Duodenal mucosa (tissue), 2 donors: ENCODE measurements around the gene GOLGA3.
"Not testable (repeated sequence)": the region's sequence is repeated elsewhere in the genome, so short reads cannot be mapped to it uniquely, and the experiment has no call there.

Experiments used
- H3K27ac ChIP-seq: one replicate; pipeline ENCODE4 v1.7.0; 2013; ENCODE audit warnings: low read depth, low read length
- H3K27me3 ChIP-seq, 2 donors: one replicate each; pipeline ENCODE4 v1.7.0; 2013; ENCODE audit warnings: low read length in 2 of 2, control low read depth in 1 of 2; ENCODE audit not compliant: insufficient read depth in 2 of 2, control insufficient read depth in 1 of 2
- H3K36me3 ChIP-seq, 2 donors: one replicate each; pipeline ENCODE4 v1.7.0; 2013; ENCODE audit warnings: low read length in 2 of 2, control low read depth in 1 of 2; ENCODE audit not compliant: insufficient read depth in 2 of 2, control insufficient read depth in 1 of 2
- H3K4me1 ChIP-seq, 2 donors: one replicate each; pipeline ENCODE4 v1.7.0; 2013; ENCODE audit warnings: low read length in 2 of 2, control low read depth in 1 of 2; ENCODE audit not compliant: insufficient read depth in 2 of 2, control insufficient read depth in 1 of 2
- H3K4me3 ChIP-seq, 2 donors: one replicate each; pipeline ENCODE4 v1.7.0; 2013; ENCODE audit warnings: low read length in 2 of 2, low read depth in 1 of 2
- H3K9ac ChIP-seq, 2 donors: one replicate each; pipeline ENCODE4 v1.7.0; 2013; ENCODE audit warnings: low read length in 2 of 2, low read depth in 1 of 2
- H3K9me3 ChIP-seq, 2 donors: one replicate each; pipeline ENCODE4 v1.7.0; 2013; ENCODE audit warnings: low read length in 2 of 2, control low read depth in 1 of 2; ENCODE audit not compliant: control insufficient read depth in 1 of 2

GOLGA3 gene

DNA sequence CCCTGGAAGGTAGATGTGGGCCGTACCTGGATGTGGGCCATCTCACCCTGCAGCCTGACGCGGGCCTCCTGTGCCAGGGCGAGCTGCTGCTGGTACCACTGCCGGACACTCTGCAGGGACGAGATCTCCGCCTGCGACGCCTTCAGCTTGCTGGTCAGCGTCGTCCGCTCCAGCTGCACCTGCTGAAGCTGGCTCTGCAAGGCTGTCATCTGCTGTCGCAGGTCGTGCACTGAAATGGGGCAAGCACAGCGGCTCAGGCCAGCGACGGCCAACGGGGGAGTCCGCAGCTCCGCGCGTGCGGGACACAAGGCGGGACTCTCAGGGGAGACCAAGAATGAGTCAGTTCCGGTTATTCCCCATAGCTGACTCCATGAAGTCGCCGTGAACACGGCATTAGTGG lies 26.9 kb downstream of the GOLGA3 start:
- Histone ChIP-seq H3K27ac (no peak overlapping the region), H3K4me1 (no peaks in the 10 kb centered on the region), H3K4me3 (no peak overlapping the region)

DNA sequence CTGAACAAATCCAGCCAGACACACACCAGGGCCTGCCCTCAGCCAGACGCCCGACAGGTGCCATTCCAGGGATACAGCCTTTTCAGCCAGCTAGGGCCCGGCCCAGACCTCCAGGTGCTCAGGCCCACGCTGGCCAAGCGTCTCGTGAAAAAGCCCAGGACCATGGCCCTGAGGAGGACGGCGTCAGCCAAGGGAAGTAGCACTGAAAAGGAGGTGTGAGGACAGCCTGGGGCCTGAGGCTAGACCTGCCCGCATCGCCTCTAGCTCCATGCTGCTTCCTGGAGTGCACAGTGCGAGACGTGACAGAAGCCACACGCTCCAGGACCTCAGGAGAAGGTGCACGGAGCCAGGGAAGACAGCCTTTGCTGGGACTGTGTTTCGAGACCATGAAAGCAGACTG lies 29.8 kb downstream of the GOLGA3 start:
- peaks cover 54 to 86% of the 10 kb centered on the region in 2 donors for H3K36me3 ChIP-seq
- H3K27ac ChIP-seq = no peak overlapping the region
- no peak overlapping the region for H3K9ac ChIP-seq
- no peaks in the 10 kb centered on the region for H3K4me1 ChIP-seq
- no peaks in the 10 kb centered on the region for H3K9me3 ChIP-seq
- no peak overlapping the region for H3K4me3 ChIP-seq
- H3K27me3 ChIP-seq = no peaks in the 10 kb centered on the region

More for the DNA sequence above, 26.9 kb downstream of the GOLGA3 start:
- Histone ChIP-seq H3K36me3 (peaks cover 60 to 86% of the 10 kb centered on the region in 2 donors), H3K9ac (no peak overlapping the region), H3K27me3 (no peaks in the 10 kb centered on the region), H3K9me3 (no peaks in the 10 kb centered on the region)

DNA sequence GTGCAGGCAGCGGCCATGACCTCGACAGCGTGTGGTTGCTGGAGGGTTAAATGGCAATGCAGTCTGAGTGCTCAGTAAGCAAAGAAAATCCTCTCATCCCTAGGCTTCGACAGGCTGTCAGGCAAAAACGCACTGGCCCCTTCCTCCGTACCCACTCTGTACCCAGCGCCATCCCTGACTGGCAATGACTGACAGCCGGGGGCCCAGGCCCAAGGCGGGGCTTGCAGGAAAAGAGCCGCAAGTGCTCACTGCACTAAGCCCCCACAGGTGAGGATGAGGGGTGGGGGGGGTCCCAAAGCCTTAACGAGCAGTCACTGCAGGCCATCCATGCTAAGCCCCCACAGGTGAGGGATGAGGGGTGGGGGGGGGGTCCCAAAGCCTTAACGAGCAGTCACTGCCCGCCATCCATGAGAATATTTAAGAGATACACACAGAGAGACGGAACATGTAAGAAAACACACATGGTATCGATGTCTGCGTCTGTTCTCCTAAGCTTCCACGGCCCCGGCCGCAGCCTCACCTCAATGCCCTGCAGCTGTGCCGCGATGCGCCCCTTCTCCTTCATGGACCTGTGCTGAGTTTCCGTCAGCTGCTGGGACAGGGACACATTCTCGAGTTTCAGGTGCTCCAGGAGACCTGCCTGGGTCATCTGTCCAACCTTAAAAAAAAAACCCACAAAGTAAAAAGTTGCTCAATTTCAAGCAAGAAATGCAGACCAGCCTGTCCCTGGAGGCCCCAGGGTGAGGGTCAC lies 30.7 kb downstream of the GOLGA3 start:
- Histone ChIP-seq H3K36me3 (peaks cover 50 to 81% of the 10 kb centered on the region in 2 donors), H3K27ac (no peak overlapping the region), H3K4me3 (no peak overlapping the region), H3K27me3 (no peaks in the 10 kb centered on the region), H3K4me1 (no peaks in the 10 kb centered on the region), H3K9ac (no peak overlapping the region), H3K9me3 (no peaks in the 10 kb centered on the region)

DNA sequence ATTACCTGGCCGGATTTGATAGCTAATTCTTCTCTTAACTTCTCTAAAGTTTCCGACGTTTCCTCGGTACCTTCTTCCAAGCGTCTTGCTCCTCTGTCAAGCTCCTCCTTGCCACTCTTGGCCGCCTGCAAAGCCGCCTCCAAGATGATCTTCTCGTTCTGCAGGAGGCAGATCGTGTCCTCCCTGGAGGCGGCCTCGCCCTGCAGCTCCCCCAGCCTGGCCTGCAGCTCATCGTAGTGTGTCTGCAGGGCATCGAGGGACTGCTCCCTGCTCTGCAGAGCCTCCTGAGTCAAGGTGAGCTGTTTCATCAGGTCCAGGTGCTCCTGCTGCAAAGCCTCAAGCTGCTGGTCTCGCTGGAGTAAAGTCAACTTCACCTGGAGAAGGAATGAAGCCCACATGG lies 32.8 kb downstream of the GOLGA3 start:
- Histone ChIP-seq H3K4me1 (no peaks in the 10 kb centered on the region), H3K27ac (no peak overlapping the region), H3K9ac (no peak overlapping the region), H3K4me3 (no peak overlapping the region), H3K9me3 (no peaks in the 10 kb centered on the region), H3K36me3 (peaks cover 45 to 79% of the 10 kb centered on the region in 2 donors), H3K27me3 (no peaks in the 10 kb centered on the region)

DNA sequence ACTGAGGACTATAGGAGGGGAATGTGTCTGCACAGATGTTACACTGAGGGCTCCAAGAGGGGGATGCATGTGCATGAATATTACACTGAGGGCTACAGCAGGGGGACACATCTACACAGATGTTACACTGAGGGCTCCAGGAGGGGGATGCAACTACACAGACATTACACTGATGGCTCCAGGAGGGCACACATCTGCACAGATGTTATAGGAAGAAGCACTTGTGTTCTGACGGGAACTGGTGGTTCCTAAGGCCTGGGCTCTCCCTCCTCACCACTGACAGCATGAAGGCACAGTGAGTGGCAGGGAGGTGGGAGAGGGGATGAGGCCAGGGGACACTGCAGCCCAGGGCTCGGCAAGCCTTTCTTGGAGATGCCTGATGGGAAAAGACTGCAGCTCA lies 36.7 kb downstream of the GOLGA3 start:
- peaks cover 39 to 65% of the 10 kb centered on the region in 2 donors for H3K36me3 ChIP-seq
- not testable (repeated sequence) for H3K9me3 ChIP-seq, H3K4me1 ChIP-seq, H3K9ac ChIP-seq, H3K4me3 ChIP-seq, H3K27ac ChIP-seq, H3K27me3 ChIP-seq

DNA sequence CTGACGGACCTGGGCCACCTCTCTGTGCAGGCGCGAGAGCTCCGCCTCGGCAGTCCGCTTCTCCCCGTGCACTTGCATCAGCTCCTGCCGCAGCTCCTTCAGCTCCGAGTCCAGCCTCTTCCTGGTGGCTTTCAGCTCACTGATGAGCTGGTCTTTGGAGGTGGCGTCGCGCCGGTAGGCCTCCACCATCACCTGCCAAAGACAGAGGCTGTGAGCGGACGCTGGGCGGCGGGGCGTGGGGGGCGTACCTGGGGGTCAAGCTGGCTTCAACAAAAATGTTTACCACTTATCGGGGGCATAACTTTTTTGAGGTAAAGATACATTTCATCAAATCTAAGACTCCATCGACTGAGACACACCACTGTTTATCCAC lies 39.6 kb downstream of the GOLGA3 start:
- Histone ChIP-seq H3K9me3 (no peaks in the 10 kb centered on the region), H3K4me1 (no peaks in the 10 kb centered on the region), H3K4me3 (no peak overlapping the region), H3K36me3 (peaks cover 47 to 69% of the 10 kb centered on the region in 2 donors), H3K27me3 (no peaks in the 10 kb centered on the region), H3K27ac (no peak overlapping the region), H3K9ac (no peak overlapping the region)

DNA sequence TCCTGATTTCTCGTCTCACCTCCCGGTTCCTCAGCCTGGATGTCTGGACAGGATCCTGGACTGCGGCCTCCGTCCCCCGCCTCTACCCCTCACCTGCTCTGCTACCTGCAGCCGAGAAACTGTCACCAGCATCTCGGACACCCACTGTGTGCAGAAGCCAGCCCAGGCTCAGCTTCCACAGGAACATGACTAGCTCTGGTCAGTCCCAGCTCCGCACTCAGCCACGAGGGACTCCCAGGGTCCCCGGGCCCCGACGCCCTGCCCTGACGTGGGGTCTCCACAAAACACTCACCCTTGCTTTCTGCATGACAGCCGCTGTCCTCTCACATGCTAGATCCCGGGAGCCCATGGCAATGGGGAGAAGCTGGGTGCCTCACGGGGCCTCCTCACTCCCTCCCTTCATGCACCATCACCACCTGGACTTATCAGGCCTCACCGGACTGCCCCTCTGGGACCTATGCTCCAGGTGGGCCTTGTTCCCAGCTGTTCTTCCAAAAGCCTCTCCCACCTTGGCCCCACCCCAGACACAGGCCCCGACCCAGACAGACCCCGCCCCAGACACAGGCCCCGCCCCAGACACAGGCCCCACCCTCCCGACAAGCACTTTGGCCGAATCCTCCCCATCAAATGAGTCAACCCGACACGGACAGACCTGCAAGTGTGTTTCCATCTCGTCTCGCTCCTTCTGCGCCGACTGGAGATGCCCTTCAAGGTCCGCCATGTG lies 40.1 kb downstream of the GOLGA3 start:
- Histone ChIP-seq H3K9ac (no peak overlapping the region), H3K9me3 (no peaks in the 10 kb centered on the region), H3K27me3 (no peaks in the 10 kb centered on the region), H3K27ac (no peak overlapping the region), H3K4me3 (no peak overlapping the region), H3K36me3 (peaks cover 46 to 69% of the 10 kb centered on the region in 2 donors), H3K4me1 (no peaks in the 10 kb centered on the region)

DNA sequence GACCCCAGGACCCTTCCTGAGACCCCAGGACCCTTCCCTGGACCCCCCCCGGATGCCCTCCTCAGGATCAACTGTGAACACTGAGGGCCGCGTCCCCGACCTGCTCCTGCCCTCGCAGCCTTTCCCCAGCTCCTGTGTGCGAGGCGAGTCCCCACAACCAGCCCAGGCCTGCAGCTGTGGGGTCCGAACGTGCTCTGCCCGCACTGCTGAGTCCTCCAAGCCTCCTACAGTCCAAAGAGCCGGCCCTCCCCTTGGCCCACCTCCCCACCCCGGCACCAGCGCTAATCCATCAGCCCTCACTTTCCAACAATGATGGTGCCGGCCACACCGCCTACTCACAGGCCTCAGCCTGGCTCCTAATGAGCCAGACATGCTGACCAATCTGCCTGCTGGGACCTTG lies 40.8 kb downstream of the GOLGA3 start:
- Histone ChIP-seq H3K4me1 (no peaks in the 10 kb centered on the region), H3K27me3 (no peaks in the 10 kb centered on the region), H3K36me3 (peaks cover 46 to 73% of the 10 kb centered on the region in 2 donors)

DNA sequence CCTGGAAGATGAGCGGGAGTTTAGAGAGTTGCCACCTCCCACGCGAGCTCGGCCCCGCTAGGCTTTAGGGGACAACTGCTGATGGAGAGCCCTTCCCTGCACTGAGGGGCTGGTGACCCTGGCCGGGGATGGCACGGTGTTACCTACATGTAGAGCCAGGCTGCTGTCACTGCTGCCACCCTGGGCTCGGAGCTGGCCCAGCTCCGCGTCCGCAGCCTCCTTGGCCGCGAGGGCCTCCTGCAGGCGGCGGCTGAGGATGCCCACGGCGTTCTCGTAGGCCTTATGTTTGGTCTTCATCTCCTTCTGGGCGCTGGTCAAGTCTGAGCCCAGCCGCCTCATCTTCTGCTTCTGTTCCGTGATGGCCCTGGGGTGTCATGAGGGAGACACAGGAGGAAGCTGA lies 42.5 kb downstream of the GOLGA3 start:
- H3K36me3 ChIP-seq = peaks cover 44 to 80% of the 10 kb centered on the region in 2 donors
- no peak overlapping the region for H3K9ac ChIP-seq
- H3K4me1 ChIP-seq = no peaks in the 10 kb centered on the region
- H3K27ac ChIP-seq = no peak overlapping the region
- H3K27me3 ChIP-seq = no peaks in the 10 kb centered on the region
- no peak overlapping the region for H3K4me3 ChIP-seq
- H3K9me3 ChIP-seq = no peaks in the 10 kb centered on the region

More for the DNA sequence above, 40.8 kb downstream of the GOLGA3 start:
- no peak overlapping the region for H3K4me3 ChIP-seq
- H3K9ac ChIP-seq = no peak overlapping the region
- no peak overlapping the region for H3K27ac ChIP-seq
- H3K9me3 ChIP-seq = no peaks in the 10 kb centered on the region

DNA sequence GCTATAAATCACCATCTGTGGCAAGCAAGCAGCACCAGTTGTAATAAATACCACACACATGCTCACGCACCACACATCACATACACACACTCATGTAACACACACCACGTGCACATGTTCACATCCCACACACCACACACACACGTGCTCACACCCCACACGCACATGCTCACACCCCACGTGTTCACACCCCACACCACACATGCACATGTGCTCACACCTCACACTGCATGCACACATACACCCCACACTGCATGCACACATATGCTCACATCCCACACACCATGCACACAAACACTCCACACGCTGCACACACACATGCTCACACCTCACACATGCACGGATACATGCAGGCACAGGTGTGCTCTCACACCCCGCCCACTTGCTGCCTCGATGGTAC lies 44.1 kb downstream of the GOLGA3 start:
- Histone ChIP-seq H3K4me3 (no peak overlapping the region), H3K36me3 (peaks cover 56 to 86% of the 10 kb centered on the region in 2 donors)

More for the DNA sequence above, 44.1 kb downstream of the GOLGA3 start:
- Histone ChIP-seq H3K27ac (no peak overlapping the region), H3K27me3 (no peaks in the 10 kb centered on the region), H3K9me3 (no peaks in the 10 kb centered on the region), H3K4me1 (no peaks in the 10 kb centered on the region), H3K9ac (no peak overlapping the region)
